Parathyroid adenoma (tissue), 2 donors: ENCODE measurements around the gene PAN2.

ENCODE experiments used
- H2AFZ ChIP-seq: fragments of 300-600 bp; sonication (generic); one replicate; pipeline ENCODE4 v1.7.0; 2017; ENCODE audit warnings: antibody characterized with exemption, mild to moderate bottlenecking
- H3K27ac ChIP-seq: fragments of 300-600 bp; sonication (generic); one replicate; pipeline ENCODE4 v1.7.0; 2017
- H3K27me3 ChIP-seq: fragments of 300-600 bp; sonication (generic); one replicate; pipeline ENCODE4 v1.7.0; 2017; ENCODE audit warnings: low read length; ENCODE audit not compliant: control insufficient read depth, insufficient read depth
- H3K36me3 ChIP-seq: fragments of 300-600 bp; sonication (generic); one replicate; pipeline ENCODE4 v1.7.0; 2017; ENCODE audit warnings: low read length; ENCODE audit not compliant: control insufficient read depth, insufficient read depth
- H3K4me1 ChIP-seq: fragments of 300-600 bp; sonication (generic); one replicate; pipeline ENCODE4 v1.7.0; 2017; ENCODE audit warnings: control low read depth
- H3K4me2 ChIP-seq: fragments of 300-600 bp; sonication (generic); one replicate; pipeline ENCODE4 v1.7.0; 2017; ENCODE audit warnings: low read length
- H3K4me3 ChIP-seq: fragments of 300-600 bp; sonication (generic); one replicate; pipeline ENCODE4 v1.7.0; 2017; ENCODE audit warnings: low read depth, low read length
- H3K79me2 ChIP-seq: fragments of 300-600 bp; sonication (generic); one replicate; pipeline ENCODE4 v1.7.0; 2017; ENCODE audit warnings: control low read depth
- H3K9ac ChIP-seq: fragments of 300-600 bp; sonication (generic); one replicate; pipeline ENCODE4 v1.7.0; 2017; ENCODE audit warnings: mild to moderate bottlenecking
- H3K9me3 ChIP-seq: fragments of 300-600 bp; sonication (generic); one replicate; pipeline ENCODE4 v1.7.0; 2017; ENCODE audit warnings: low read length; ENCODE audit not compliant: control insufficient read depth
- TF ChIP-seq, protein P1 (sequence below): fragments of 300-600 bp; sonication (generic); IDR thresholded peaks from one replicate; pipeline ENCODE4 v1.7.0; 2017; ENCODE audit warnings: antibody characterized with exemption, mild to moderate bottlenecking
- donor health status: primary hyperparathyroidism.

Gene PAN2, protein sequence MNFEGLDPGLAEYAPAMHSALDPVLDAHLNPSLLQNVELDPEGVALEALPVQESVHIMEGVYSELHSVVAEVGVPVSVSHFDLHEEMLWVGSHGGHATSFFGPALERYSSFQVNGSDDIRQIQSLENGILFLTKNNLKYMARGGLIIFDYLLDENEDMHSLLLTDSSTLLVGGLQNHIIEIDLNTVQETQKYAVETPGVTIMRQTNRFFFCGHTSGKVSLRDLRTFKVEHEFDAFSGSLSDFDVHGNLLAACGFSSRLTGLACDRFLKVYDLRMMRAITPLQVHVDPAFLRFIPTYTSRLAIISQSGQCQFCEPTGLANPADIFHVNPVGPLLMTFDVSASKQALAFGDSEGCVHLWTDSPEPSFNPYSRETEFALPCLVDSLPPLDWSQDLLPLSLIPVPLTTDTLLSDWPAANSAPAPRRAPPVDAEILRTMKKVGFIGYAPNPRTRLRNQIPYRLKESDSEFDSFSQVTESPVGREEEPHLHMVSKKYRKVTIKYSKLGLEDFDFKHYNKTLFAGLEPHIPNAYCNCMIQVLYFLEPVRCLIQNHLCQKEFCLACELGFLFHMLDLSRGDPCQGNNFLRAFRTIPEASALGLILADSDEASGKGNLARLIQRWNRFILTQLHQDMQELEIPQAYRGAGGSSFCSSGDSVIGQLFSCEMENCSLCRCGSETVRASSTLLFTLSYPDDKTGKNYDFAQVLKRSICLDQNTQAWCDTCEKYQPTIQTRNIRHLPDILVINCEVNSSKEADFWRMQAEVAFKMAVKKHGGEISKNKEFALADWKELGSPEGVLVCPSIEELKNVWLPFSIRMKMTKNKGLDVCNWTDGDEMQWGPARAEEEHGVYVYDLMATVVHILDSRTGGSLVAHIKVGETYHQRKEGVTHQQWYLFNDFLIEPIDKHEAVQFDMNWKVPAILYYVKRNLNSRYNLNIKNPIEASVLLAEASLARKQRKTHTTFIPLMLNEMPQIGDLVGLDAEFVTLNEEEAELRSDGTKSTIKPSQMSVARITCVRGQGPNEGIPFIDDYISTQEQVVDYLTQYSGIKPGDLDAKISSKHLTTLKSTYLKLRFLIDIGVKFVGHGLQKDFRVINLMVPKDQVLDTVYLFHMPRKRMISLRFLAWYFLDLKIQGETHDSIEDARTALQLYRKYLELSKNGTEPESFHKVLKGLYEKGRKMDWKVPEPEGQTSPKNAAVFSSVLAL

GRCh38 chr12:56333679-56334489, at the start of gene PAN2:
Gene PAN2 (minus strand): TSS chr12:56334000. CDS start chr12:56333094, 906 bp downstream.
- Histone ChIP-seq H3K4me3 (peak within 1 kb of the TSS; percentile 77), H3K4me2 (peak within 1 kb of the TSS; percentile 82), H3K36me3 (no peaks in the 10 kb centered on the region), H3K4me1 (peaks cover 12% of the 10 kb centered on the region), H3K79me2 (peaks cover 4% of the 10 kb centered on the region), H2AFZ (peak within 1 kb of the TSS; percentile 88), H3K27me3 (no peaks in the 10 kb centered on the region), H3K27ac (peak within 1 kb of the TSS; percentile 93), H3K9ac (peak within 1 kb of the TSS; percentile 84), H3K9me3 (no peaks in the 10 kb centered on the region)
- TF ChIP-seq, protein P1, sequence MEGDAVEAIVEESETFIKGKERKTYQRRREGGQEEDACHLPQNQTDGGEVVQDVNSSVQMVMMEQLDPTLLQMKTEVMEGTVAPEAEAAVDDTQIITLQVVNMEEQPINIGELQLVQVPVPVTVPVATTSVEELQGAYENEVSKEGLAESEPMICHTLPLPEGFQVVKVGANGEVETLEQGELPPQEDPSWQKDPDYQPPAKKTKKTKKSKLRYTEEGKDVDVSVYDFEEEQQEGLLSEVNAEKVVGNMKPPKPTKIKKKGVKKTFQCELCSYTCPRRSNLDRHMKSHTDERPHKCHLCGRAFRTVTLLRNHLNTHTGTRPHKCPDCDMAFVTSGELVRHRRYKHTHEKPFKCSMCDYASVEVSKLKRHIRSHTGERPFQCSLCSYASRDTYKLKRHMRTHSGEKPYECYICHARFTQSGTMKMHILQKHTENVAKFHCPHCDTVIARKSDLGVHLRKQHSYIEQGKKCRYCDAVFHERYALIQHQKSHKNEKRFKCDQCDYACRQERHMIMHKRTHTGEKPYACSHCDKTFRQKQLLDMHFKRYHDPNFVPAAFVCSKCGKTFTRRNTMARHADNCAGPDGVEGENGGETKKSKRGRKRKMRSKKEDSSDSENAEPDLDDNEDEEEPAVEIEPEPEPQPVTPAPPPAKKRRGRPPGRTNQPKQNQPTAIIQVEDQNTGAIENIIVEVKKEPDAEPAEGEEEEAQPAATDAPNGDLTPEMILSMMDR, result peak; percentile 62

DNA sequence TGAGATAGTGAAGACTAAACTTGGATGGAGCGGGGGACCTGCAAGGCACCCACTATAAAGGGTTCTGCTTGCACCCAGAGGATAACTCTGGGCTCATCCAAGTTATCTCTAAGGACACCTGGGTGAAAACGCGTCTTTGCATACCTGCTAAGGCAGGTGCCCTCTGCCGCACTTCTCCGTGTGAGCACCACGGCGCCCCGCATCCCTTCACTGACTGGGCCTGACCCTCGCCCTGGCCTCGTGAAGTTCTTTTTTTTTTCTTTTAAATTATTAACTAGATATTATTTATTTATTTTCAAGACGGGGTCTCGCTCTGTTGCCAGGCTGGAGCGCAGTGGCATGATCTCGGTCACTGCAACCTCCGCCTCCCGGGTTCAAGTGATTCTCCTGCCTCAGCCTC, 48.8 kb upstream of the PAN2 start:
- Histone ChIP-seq H3K36me3 (no peaks in the 10 kb centered on the region), H3K9me3 (no peaks in the 10 kb centered on the region), H3K4me2 (no peak overlapping the region), H3K4me1 (no peaks in the 10 kb centered on the region), H3K79me2 (no peaks in the 10 kb centered on the region), H3K4me3 (no peak overlapping the region), H3K27ac (no peak overlapping the region), H3K9ac (no peak overlapping the region), H2AFZ (no peak overlapping the region), H3K27me3 (no peaks in the 10 kb centered on the region)
- TF ChIP-seq, protein P1, result no peak

- Histone ChIP-seq H3K4me1 (no peaks in the 10 kb centered on the region), H2AFZ (no peak overlapping the region), H3K27me3 (no peaks in the 10 kb centered on the region), H3K9me3 (no peaks in the 10 kb centered on the region), H3K27ac (no peak overlapping the region), H3K79me2 (no peaks in the 10 kb centered on the region), H3K4me2 (no peak overlapping the region), H3K36me3 (no peaks in the 10 kb centered on the region), H3K9ac (no peak overlapping the region), H3K4me3 (no peak overlapping the region)
- TF ChIP-seq, protein P1, result no peak
Observed at GRCh38 chr12:56377989-56378316, 44.2 kb upstream of the PAN2 start.

DNA sequence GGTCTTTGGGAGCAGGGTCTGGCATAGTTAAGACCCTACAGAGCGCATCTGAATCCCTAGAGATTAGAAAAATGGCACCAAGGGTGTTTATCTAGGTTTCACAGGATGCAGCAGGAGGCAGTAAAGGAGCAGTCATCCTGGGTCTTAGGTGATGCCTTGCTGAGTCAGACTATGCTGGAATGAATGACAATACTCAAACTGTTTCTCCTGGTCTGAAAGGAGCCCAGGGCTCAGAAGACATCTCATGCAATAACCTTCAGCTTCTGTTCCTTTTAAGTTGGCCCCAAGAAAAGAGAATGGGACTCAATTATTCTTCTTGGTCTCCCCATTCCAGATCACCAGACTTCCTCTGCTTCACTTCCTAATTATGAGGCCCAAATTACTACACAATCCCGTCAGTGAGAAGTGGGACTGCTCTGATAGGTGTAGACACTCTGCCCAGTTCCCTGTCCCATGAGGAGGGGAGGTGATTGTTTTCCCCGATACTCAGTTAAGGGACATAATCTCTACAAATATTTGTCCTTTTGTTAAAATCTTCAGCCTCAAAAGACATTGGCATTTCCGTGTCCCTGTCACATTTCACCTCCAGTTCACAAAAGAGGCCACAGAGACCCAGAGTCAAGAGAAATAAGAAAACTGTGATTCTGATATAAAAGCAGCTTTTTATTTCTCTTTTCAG, 43.6 kb upstream of the PAN2 start:
- H3K4me2 ChIP-seq, result no peak overlapping the region
- no peaks in the 10 kb centered on the region for H3K4me1 ChIP-seq
- TF ChIP-seq, protein P1, result no peak
- no peak overlapping the region for H3K27ac ChIP-seq
- no peaks in the 10 kb centered on the region for H3K79me2 ChIP-seq
- no peaks in the 10 kb centered on the region for H3K36me3 ChIP-seq
- H3K4me3 ChIP-seq, result no peak overlapping the region
- H3K9me3 ChIP-seq, result no peaks in the 10 kb centered on the region
- H3K27me3 ChIP-seq, result no peaks in the 10 kb centered on the region
- H3K9ac ChIP-seq, result no peak overlapping the region
- peak overlapping the region; percentile 35 for H2AFZ ChIP-seq
